RKO (cell line): ENCODE data around the gene OR8K1.

Experiments used
- DNase-seq: peaks from one replicate; pipeline ENCODE4 v3.0.0-alpha.2; 2016; ENCODE audit warnings: low spot score

Gene OR8K1

GRCh38 chr11:56345739-56346138 lies at the start of gene OR8K1:
TSS of gene OR8K1 (plus strand) at chr11:56346039. CDS start at chr11:56346039, 0 bp downstream.
- no peak for DNase-seq

DNA sequence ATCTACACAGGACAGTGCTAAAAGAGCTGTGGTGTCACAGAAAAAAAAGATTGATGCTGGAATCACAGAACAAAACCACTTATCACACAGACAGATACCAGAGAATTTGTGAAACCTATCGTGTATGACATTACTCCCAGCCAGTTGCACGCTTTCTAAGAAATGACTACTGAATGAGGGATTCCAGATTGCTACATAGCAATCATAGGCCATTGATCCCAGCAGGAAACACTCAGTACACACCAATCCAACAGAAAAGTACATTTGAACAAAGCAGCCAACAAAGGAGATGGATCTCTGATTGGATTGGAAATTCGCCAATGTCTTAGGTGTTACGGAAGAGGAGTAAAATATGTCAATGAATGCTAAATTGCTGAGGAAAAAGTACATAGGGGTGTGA lies 48.9 kb upstream of the OR8K1 start:
- DNase-seq, result no peak

- DNase-seq, result no peak
Observed at GRCh38 chr11:56307836-56308235, 38.0 kb upstream of the OR8K1 start.

GRCh38 chr11:56314844-56315243 lies 31.0 kb upstream of the OR8K1 start, which contains the start of gene OR8K3:
TSS of gene OR8K3 (plus strand) at chr11:56315144. CDS start at chr11:56318307, 3,163 bp downstream.
- DNase-seq, result no peak

GRCh38 chr11:56331861-56332491 lies 13.9 kb upstream of the OR8K1 start:
- no peak for DNase-seq

DNA sequence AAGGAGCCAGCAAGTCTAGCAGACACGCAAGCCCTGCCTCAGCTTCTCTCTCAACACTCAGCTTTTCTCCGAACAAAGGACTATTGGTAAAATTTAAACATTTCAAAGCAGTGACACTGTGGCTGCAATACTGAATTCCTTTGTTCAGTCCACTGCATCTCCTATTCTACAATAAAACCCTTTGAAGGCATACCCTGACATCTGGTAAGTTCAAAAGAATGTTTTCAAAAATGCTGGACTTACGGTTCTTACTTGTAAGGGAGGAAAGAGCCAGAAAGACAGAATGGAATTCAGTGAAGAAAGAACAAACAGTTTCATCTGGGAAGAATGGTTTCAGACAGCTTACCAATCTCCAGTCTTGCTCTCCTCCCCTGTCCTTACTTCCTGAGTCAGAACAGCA lies 12.7 kb upstream of the OR8K1 start:
- DNase-seq, result no peak

GRCh38 chr11:56340289-56340688 lies 5.5 kb upstream of the OR8K1 start:
- DNase-seq, result no peak

DNA sequence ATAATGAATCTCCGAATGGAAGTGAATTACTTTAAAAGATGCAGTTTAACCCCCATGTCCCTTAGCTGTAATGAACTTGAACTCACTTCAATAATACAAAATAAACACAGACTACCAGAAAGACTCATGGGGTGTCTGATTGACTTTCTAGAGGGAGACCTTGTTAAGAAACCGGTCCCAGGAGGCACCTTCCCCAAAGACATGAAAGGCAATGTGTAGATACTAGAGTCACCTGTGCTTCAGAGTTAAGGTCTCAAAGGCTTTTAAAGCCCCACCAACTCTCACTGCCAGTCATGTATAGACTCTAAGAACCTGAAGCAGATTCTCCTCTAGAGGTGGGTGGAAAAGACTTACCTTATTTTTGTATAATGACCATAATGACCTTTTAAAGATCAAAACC lies 8.2 kb downstream of the OR8K1 start, which contains the start of gene OR8J1:
Gene OR8J1, plus strand, starts transcription at position 301 of the 400 bp plus-strand sequence. CDS start 5,956 bp downstream, outside the sequence.
- DNase-seq, result no peak

GRCh38 chr11:56375324-56375723 lies 29.5 kb downstream of the OR8K1 start, which contains the start of gene OR8U1:
TSS of gene OR8U1 (plus strand) at chr11:56375624. CDS start at chr11:56375624, 0 bp downstream.
- DNase-seq, result no peak

DNA sequence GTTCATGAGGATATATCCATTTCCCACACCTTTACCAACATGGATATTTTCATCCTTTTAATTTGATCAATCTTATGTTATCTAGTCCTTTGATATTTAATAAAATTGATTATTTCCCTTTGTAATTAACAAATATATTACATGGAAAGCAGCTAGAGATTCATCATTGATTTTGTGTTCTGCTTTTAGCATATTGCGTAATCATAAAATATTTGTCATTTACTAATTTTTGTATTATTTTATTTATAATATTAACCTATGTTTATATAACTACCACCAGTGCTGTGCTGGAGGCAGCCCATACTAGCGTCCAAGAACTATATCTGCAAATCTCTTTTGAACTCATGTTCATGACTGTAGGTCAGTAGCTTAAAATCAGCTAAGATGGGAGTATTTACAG lies 34.3 kb downstream of the OR8K1 start:
- no peak for DNase-seq

- no peak for DNase-seq
Observed at GRCh38 chr11:56394381-56394780, 48.5 kb downstream of the OR8K1 start.

DNA sequence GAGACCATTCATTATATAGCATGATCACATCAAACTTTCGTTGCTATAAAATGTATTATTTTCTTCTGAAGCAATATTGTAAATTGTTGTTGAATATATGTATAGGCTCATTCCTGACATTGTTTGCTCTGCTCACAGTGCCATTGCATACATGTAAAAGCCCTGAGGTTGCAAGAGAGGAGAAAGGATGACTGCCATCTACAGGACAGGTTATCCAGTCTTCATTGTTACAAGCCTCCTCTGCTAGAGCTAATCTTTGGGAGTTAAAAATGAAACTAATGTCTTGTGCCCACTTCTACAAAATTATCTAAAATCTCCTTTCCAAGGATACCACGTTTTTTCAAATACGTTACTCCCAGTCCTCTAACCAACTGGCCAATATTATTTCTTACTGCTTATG lies 50.2 kb downstream of the OR8K1 start:
- DNase-seq, result no peak
